Measurements from ENCODE around the gene SERTAD3.
A peak's percentile ranks its signal among the peaks of the same experiment; 100 is the strongest.

The SERTAD3 gene

DNA sequence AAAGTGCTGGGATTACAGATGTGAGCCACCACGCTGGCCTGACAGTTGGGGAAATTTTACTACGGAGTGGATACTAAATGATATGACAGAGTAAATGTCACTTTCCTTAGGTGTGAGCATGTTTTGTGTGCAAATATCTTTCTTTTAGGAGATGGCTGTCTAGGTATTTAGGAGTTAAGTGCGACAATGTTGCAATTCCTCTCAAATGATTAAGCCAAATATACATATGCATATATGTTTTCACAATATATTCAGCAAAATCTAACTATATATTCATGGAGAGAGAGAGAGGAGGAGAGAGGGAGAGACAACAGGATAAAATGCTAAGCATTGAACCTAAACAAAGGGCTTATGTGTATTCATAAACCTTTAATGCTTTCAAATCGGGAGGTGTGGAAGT, 5.4 kb upstream of the SERTAD3 start:
- no peak for DNase-seq (ENCODE audit: low spot score)
- POLR2A ChIA-PET (ENCODE audit: low non-redundant PET), result no interaction called here
- TF ChIP-seq, protein P1, sequence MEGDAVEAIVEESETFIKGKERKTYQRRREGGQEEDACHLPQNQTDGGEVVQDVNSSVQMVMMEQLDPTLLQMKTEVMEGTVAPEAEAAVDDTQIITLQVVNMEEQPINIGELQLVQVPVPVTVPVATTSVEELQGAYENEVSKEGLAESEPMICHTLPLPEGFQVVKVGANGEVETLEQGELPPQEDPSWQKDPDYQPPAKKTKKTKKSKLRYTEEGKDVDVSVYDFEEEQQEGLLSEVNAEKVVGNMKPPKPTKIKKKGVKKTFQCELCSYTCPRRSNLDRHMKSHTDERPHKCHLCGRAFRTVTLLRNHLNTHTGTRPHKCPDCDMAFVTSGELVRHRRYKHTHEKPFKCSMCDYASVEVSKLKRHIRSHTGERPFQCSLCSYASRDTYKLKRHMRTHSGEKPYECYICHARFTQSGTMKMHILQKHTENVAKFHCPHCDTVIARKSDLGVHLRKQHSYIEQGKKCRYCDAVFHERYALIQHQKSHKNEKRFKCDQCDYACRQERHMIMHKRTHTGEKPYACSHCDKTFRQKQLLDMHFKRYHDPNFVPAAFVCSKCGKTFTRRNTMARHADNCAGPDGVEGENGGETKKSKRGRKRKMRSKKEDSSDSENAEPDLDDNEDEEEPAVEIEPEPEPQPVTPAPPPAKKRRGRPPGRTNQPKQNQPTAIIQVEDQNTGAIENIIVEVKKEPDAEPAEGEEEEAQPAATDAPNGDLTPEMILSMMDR (conservative IDR thresholded peaks at IDR 0.05; ENCODE audit: low read depth), result no peak
- no peak overlapping the region; the same call in 1 of the 2 replicates for H3K27ac ChIP-seq
- CTCF ChIA-PET, result interaction anchor here (1.3 kb wide), 1 partner anchor 14 kb away, joined by 7 read pairs; no protein-coding TSS in a partner anchor

DNA sequence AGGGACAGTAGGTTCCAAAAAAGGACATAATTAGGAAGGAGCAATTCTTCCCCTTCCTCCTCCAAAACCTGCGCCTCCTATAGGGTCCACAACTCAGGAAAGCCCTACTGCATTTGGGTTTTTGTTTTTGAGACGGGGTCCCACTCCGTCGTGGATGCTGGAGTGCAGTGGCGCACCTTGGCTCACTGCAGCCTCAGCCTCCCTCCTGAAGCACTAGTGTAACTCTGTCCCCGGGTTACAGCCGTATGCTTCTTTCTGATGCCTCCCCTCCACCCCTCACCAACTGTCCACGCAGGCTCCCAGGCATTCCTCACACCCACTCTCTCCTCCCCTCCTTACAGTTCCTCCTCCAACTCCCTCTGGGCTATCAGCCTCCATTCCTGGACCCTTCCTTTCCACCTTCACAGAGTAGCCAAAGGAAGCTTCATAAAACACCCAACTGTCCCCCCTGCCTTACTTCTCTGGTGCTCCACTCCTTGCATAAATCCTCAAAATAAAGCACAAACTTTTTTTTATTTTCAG, 2.2 kb upstream of the SERTAD3 start:
- DNase-seq (ENCODE audit: low spot score), result no peak
- POLR2A ChIA-PET (ENCODE audit: low non-redundant PET), result no interaction called here
- peak overlapping the region; percentile 96 for H3K27ac ChIP-seq
- TF ChIP-seq, protein P1 (conservative IDR thresholded peaks at IDR 0.05; ENCODE audit: low read depth), result no peak
- CTCF ChIA-PET, result interaction anchor here (0.6 kb wide), 1 partner anchor 174 kb away, joined by 3 read pairs; no protein-coding TSS in a partner anchor

DNA sequence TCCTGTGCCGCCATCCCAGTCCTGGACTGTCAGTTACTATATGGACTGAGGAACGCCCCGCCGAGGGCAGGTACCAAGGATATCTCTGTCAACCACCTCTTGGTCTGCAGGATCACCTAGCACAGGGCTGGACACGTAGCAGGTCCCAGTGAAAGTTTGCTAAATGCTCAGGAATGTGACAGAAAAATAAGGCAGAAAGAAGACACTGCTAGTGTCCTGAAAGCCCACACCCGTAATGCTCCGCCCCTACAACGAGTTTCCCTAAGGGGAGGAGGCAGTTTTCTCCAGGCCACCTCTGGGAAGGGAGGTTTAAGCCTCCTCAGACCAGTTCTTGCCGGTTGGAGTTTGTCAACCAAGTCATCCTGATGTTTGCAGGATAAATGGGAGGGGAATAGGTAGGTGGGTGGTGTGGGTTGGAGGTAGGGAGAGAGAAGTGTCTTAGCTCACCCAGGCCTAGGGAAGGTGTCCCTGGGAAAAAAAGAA, 1.7 kb upstream of the SERTAD3 start:
- CTCF ChIA-PET, result interaction anchor here (0.5 to 2.0 kb wide), 3 partner anchors 25 to 175 kb away, joined by 3 to 13 read pairs (median 3); no protein-coding TSS in a partner anchor
- H3K27ac ChIP-seq, result peak overlapping the region; percentile 96
- DNase-seq (ENCODE audit: low spot score), result peak; percentile 54
- TF ChIP-seq, protein P1 (conservative IDR thresholded peaks at IDR 0.05; ENCODE audit: low read depth), result no peak
- POLR2A ChIA-PET (ENCODE audit: low non-redundant PET), result no interaction called here

DNA sequence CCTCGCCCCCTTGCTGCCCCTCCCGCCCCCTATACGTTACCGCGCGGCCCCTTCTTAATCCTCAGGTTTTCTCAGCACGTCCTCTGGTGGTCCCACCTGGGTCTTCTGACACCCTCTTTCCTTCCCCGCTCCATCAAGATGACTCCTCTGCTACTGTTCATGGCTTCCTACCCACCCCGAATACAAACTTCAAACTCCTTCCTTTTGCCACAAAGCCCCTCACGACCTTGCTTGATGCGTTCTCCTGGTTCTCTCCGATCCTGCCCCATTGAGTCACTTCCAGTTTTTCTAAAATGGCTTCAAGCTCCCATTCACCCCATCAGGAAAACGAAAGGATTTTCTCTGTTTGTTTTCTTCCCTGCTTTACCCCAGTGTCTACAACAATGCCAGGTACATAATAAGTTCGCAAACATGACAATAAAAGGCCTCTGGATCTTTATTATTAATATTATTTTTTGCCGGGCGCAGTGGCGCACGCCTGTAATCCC, 734 bp upstream of the SERTAD3 start:
- POLR2A ChIA-PET (ENCODE audit: low non-redundant PET), result no interaction called here

DNA sequence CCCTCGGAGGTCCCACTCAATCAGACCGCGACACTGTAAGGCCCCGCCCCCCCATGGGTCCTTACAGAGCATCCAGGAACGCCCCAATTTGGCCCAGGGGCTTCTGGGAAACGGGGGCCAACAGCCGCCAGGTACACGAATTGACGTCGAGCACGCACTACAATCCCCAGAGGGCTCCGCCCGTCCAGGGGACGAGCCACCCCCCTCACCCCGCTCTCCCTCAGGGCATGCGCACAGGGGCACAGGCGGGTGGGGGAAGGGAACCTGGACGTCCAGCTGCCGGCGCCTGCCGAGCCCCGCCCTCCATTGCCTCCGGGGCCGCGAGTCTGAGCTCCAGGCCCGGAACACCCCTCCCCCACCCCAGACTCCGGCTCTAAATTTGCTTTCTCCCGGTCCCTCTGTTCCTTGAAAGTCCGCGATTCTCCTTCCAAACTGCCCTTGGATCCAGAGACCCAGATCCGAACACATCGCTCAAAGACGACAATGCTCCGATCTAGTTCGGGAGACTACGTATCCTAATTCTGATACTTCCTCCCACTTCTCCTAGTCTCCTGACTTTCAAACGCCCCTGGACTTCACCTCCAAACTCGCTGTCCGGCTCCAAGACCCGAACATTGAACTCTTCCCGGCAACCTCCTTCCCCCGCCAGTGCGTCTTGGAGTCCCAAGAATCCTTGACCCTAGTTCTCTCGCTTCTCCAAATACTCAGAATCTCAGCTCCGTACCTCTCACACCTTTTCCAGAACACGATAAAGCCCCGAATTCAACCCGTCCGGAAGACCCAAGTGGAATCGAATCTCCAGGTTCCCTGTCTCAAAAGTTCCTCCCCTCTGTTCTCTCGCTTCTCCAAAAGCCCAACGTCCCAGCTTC, 770 bp downstream of the SERTAD3 start:
- DNase-seq (ENCODE audit: low spot score), result peak; percentile 99
- ChIA-PET POLR2A (ENCODE audit: low non-redundant PET) (interaction anchor here (0.6 to 1.6 kb wide), 9 partner anchors 12 to 41 kb away, joined by 3 to 13 read pairs (median 4); partner anchors contain the start of gene SERTAD1), CTCF (interaction anchor here (0.6 to 2.0 kb wide), 4 partner anchors 17 to 208 kb away, joined by 3 to 13 read pairs (median 4); partner anchors contain the start of gene SERTAD1)
- H3K27ac ChIP-seq, result peak overlapping the region; percentile 96
- TF ChIP-seq, protein P1 (conservative IDR thresholded peaks at IDR 0.05; ENCODE audit: low read depth), result no peak

More for the DNA sequence above, 734 bp upstream of the SERTAD3 start:
- peak overlapping the region; percentile 96 for H3K27ac ChIP-seq
- TF ChIP-seq, protein P1 (conservative IDR thresholded peaks at IDR 0.05; ENCODE audit: low read depth), result peak; percentile 26
- no peak for DNase-seq (ENCODE audit: low spot score)
- CTCF ChIA-PET, result interaction anchor here (0.5 to 2.0 kb wide), 4 partner anchors 24 to 243 kb away, joined by 3 to 13 read pairs (median 4); no protein-coding TSS in a partner anchor
